ENCODE results near the gene SPACA7. TPM values are rescaled to one million over a fixed set of nuclear protein-coding genes. Genes with fewer than 3 reads are reported as not detected.

SPACA7 gene
- total RNA-seq, 2 experiments from 2014 or later, result not detected

DNA sequence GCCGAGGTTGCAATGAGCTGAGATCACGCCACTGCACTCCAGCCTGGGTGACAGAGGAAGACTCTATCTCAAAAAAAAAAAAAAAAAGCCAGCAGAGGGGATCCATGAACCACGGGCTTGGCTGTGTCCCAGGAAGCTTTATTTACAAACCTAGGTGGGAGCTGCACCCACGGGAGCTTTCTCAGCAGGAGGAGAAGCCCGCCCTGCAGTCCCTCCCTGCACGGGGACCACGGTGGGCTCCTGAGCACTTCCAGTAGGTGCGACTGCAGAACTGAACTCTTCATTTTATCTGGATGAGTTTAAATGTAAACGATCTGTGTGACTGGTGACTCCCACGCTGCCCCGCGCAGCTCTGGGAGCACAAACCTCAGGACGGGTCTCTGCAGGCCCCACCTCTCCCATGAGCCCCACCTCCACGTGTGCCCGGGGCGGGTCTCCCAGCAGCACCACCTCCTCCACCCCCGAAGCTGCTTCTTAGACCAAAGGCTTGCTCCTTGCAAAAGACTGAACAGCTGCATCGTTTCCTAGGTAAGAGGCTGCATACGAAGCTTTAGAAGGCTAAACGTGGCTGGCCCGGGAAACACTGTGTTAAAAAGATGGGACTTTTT, 66.4 kb downstream of the SPACA7 start:
- peaks cover 10% of the 10 kb centered on the region for H3K27me3 Mint-ChIP-seq
- DNase-seq (peak; percentile 33), ATAC-seq (no peak)
- CTCF ChIA-PET, result interaction anchor here (0.7 to 1.6 kb wide), 5 partner anchors 28 to 809 kb away, joined by 3 to 4 read pairs (median 3); no protein-coding TSS in a partner anchor
- no peaks in the 10 kb centered on the region for H3K36me3 Mint-ChIP-seq
- H3K4me3 Mint-ChIP-seq, result no peak overlapping the region
- peaks cover 6% of the 10 kb centered on the region for H3K9me3 Mint-ChIP-seq (ENCODE audit: low read depth)
- H3K4me1 Mint-ChIP-seq, result no peaks in the 10 kb centered on the region
- H3K27ac Mint-ChIP-seq, result no peak overlapping the region

DNA sequence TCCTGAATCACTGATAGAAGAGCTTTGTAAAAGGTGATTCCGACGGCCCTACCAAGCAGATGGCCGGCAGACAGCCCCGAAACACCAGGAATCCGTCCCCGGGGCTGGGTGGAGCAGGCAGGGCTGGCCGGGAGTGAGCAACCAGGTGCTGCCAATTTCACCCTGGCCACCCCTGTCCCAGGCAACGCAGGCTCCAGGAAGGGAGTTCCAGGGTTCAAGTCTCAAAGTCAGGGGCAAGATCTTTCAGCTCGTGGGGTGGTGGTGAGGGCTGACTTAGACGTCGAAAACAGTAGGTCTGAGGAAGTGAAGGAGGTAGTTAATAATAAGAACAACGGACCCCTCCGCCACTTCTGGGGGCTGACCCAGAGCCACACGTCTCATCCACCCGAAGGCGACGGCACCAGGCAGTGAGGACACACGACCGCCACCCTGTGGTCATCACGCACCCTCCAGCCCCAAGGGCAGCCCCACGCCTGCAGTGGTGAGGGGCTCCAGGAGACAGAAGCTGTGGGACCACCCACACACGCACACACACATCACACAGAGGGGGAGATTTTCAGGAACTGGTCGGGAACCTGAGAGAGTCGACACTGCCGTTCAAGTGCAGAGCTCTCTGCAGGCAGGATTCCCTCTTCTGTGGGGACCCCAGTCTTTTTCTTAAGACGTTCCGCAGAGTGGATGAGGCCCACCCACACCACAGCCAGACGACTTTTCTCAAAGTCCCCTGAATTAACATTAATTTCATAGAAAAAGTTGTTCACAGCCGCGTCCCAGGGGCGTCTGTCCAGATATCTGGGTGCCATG, 67.2 kb downstream of the SPACA7 start:
- ATAC-seq, result peak; percentile 36
- peaks cover under 1% of the 10 kb centered on the region for H3K9me3 Mint-ChIP-seq (ENCODE audit: low read depth)
- peak; percentile 38 for DNase-seq
- H3K4me3 Mint-ChIP-seq, result no peak overlapping the region
- H3K27ac Mint-ChIP-seq, result no peak overlapping the region
- CTCF ChIA-PET, result interaction anchor here (0.7 to 2.0 kb wide), 11 partner anchors 24 to 1376 kb away, joined by 3 to 9 read pairs (median 3); no protein-coding TSS in a partner anchor
- peaks cover 10% of the 10 kb centered on the region for H3K27me3 Mint-ChIP-seq
- H3K4me1 Mint-ChIP-seq, result no peaks in the 10 kb centered on the region
- no peaks in the 10 kb centered on the region for H3K36me3 Mint-ChIP-seq

DNA sequence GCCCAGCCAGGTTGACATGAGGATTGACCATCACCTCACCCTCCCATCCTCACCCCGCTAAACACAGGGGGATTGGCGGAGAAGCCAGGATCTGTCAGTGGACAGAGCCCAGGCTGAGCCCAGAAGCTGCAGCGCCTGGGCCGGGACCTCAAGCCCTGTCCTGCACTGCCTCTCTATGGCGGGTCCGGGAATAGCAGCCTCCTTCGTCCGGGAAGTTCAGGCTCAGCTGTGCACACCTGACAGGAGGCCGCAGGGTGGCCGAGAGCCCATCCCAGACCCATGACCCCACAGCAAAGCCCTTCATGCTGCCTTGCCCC, 67.8 kb downstream of the SPACA7 start:
- Mint-ChIP-seq H3K27me3 (peaks cover 10% of the 10 kb centered on the region), H3K4me1 (no peaks in the 10 kb centered on the region), H3K27ac (no peak overlapping the region), H3K9me3 (ENCODE audit: low read depth) (no peaks in the 10 kb centered on the region), H3K4me3 (no peak overlapping the region), H3K36me3 (no peaks in the 10 kb centered on the region)
- CTCF ChIA-PET, result interaction anchor here (0.6 to 2.0 kb wide), 10 partner anchors 10 to 1377 kb away, joined by 3 to 9 read pairs (median 4); no protein-coding TSS in a partner anchor
- DNase-seq, result peak; percentile 68
- ATAC-seq, result peak; percentile 81

DNA sequence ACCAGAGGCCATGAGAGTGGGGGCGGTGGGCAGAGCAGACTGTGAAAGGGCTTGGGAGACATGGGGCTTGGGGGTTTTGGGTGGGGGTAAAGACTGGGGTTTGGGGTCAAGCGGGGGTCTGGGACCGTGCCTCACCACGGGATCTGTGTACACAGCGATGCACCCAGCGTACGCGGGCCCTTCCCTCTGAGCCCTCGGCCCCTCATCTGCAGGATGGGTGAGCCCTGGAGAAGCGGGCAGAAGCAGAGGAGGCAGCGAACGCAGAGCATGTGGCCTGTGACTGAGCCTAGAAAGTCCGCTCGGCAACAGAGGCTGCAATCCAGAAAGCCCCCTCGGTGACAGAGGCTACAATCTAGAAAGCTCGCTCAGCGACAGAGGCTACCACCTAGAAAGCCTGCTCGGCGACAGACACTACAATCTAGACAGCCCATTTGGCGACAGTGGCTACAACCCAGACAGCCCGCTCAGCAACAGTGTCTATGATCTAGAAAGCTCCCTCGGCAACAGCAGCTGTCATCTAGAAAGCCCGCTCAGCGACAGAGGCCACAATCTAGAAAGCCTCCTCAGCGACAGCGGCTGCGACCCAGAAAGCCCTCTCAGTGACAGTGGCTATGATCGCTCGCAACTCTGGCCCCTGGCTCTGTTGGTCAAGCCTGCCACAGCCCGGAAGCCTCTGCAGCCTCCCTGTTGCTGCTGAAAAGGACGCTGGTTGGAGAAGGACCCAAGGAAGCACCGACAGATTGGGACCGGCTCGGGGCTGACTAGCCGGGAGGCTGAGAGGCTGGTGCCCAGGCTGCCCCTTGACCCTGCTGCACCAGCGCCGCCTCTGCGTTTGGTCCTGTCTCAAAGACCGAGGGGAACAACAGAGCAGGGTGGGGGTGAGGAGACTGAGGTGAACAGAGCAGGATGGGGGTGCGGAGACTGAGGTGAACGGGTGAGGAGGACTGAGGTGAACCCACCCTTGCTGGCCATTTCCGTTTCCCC, 68.6 kb downstream of the SPACA7 start:
- H3K4me3 Mint-ChIP-seq, result no peak overlapping the region

DNA sequence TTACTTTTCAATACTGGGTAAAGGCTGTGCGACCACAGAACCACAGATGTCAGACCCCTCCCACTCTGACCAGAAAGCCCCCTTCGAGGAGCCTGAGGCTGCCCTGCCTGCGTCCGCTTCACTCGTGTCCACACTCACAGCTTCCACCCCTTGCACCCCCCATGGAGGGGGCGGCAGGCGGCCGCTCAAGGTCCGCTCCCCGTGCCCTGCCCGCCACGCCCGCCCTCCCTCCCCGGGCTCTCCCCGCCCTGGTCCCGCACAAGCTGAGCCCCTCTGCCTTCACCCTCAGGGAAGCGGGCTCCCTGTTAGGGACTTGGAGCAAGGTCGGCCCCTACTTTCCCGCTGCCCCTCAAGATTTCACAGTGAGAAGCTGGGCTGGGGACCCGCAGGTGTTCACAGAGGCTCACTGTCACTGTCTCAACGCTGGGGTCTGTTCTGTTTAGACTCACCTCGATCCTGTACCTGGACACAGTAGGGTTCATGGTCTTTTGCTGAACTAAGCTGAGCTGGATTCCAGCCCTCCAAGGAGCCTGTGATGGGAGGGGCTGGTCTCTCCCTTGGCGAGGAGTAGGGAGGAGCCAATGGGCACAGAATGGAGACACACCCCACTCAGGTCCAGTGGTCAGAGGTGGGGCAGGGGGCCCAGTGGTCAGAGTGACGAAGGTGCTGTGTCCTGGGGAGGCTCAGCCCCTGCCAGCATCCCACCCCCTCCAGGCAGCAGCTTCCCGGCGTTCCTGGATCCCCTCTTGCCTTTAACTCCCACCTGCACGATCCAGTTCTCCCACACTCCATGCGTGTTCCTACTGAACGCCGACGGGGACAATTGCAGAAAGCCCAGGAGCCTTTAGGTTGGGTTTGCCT, 69.5 kb downstream of the SPACA7 start:
- peaks cover 10% of the 10 kb centered on the region for H3K27me3 Mint-ChIP-seq
- H3K27ac Mint-ChIP-seq, result no peak overlapping the region
- no peaks in the 10 kb centered on the region for H3K4me1 Mint-ChIP-seq
- H3K9me3 Mint-ChIP-seq (ENCODE audit: low read depth), result no peaks in the 10 kb centered on the region
- DNase-seq (peak; percentile 34), ATAC-seq (no peak)
- H3K36me3 Mint-ChIP-seq, result no peaks in the 10 kb centered on the region
- CTCF ChIA-PET, result no interaction called here
- no peak overlapping the region for H3K4me3 Mint-ChIP-seq

More for the DNA sequence above, 68.6 kb downstream of the SPACA7 start:
- ATAC-seq (no peak), DNase-seq (no peak)
- Mint-ChIP-seq H3K27me3 (peaks cover 10% of the 10 kb centered on the region), H3K27ac (no peak overlapping the region), H3K36me3 (no peaks in the 10 kb centered on the region), H3K4me1 (no peaks in the 10 kb centered on the region), H3K9me3 (ENCODE audit: low read depth) (no peaks in the 10 kb centered on the region)
- CTCF ChIA-PET, result interaction anchor here (0.6 to 2.0 kb wide), 8 partner anchors 9 to 1378 kb away, joined by 3 to 9 read pairs (median 4); no protein-coding TSS in a partner anchor

DNA sequence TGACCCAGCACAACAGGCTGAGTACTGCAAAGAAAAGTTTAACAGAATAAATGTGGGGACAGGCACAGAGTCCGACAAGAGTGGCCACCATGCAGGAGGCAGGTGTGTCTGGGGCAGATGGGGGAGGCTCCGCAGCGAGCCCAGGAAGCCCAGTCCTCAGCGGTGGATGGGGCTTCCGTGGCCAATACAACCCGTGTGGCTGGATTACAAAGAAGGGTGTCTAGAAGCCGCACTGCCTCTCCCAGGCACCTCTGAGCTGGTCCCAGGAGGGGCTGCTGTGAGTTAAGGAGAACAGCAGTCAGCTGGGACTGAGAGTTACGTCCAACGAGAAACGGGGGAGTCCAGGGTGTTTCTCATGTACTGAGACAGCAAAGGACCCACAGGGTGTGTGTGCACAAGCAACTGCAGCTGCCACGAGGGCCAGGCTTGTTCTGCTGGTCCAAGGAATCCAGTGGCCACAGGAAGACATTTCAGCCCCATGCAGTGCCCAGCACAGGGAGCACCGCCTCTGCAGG, 70.2 kb downstream of the SPACA7 start:
- no peaks in the 10 kb centered on the region for H3K4me1 Mint-ChIP-seq
- ATAC-seq (no peak), DNase-seq (peak; percentile 29)
- no peaks in the 10 kb centered on the region for H3K36me3 Mint-ChIP-seq
- no peak overlapping the region for H3K27ac Mint-ChIP-seq
- no peaks in the 10 kb centered on the region for H3K9me3 Mint-ChIP-seq (ENCODE audit: low read depth)
- H3K27me3 Mint-ChIP-seq, result peaks cover 10% of the 10 kb centered on the region
- CTCF ChIA-PET, result no interaction called here
- no peak overlapping the region for H3K4me3 Mint-ChIP-seq

DNA sequence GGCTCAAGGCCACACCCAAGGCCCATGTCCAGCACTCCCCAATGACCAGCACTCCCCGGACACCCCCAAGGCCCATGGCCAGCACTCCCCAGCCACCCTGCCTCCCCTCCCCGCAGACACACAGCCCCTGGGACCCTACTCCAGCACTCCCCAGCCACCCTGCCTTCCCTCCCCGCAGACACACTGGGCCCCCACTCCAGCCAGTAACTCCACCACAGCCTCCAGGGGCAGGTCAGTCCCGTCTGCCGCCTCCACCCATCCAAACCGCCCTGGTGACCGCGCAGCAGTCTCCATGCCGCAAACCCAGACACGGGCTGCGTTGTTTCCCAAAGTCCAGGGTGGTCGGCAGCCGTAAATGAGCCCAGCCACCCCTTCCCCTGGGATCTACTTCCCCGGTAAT, 70.7 kb downstream of the SPACA7 start:
- CTCF ChIA-PET, result no interaction called here
- ATAC-seq (no peak), DNase-seq (no peak)
- H3K4me3 Mint-ChIP-seq, result no peak overlapping the region
- H3K4me1 Mint-ChIP-seq, result no peaks in the 10 kb centered on the region
- H3K27me3 Mint-ChIP-seq, result peaks cover 10% of the 10 kb centered on the region
- H3K9me3 Mint-ChIP-seq (ENCODE audit: low read depth), result no peaks in the 10 kb centered on the region
- H3K27ac Mint-ChIP-seq, result no peak overlapping the region
- H3K36me3 Mint-ChIP-seq, result no peaks in the 10 kb centered on the region

DNA sequence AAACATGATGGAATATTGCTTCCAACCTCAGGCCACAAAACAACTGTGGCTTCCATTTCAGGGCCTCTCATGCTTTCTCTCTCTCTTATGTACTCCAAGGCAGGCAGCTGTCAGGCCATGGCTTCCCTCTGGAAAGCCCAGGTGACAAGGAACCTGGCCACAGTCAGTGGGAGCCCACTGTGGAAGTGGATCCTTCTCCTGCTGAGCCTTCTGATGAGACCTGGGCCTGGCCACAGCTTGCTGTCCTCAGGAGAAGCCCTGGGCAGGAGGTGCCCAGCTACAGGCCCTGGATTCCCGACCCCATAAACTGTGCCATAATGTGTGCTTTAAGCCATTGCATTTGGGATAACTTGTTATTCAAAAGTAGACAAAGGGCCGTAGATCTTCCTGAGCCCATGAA, 71.2 kb downstream of the SPACA7 start:
- ATAC-seq (no peak), DNase-seq (no peak)
- Mint-ChIP-seq H3K9me3 (ENCODE audit: low read depth) (no peaks in the 10 kb centered on the region), H3K27me3 (peaks cover 10% of the 10 kb centered on the region), H3K36me3 (no peaks in the 10 kb centered on the region), H3K4me1 (no peaks in the 10 kb centered on the region), H3K4me3 (no peak overlapping the region), H3K27ac (no peak overlapping the region)
- CTCF ChIA-PET, result no interaction called here

DNA sequence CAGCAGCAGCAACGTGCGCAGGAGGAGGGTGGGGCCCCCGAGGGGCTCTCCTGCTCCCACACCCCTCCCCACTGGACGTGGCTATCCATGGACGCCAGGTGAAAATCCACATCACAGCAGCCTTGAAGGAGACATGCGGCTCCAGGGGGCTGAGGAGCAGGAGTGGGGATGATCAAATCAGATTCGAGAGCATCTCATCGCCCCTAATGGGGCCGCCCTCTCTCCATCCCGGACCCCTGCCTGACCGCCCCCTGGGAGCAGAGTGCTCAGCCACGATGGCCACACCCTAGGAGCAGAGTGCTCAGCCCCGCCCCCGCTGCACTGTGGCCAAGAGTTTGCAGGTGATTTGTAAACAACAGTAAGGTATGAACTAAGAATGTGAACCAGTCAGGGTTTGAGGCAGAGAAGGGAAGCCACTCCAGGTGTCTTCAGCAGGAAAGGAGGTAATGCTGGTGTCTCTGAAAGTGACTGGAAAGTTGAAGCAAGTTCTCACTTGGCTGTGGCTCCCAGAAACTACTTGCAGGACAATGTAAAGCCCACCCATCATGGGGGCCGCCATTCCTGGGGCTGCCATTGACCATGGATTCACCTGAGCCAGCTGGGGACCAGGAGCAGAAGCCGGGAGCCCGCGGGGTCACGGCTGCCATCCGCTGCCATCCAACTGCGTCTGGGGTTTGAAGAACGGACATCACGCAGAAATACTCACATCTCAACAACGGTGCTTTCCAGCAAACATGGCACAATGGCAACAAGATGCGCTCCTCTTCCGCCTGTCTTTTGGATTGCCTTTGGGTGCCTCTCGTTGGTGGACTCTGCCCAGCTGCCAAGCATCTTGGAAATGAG, 71.8 kb downstream of the SPACA7 start:
- H3K36me3 Mint-ChIP-seq, result no peaks in the 10 kb centered on the region
- peak; percentile 35 for DNase-seq
- H3K4me1 Mint-ChIP-seq, result no peaks in the 10 kb centered on the region
- CTCF ChIA-PET, result no interaction called here
- no peak for ATAC-seq
- H3K27me3 Mint-ChIP-seq, result peaks cover 9% of the 10 kb centered on the region
- no peaks in the 10 kb centered on the region for H3K9me3 Mint-ChIP-seq (ENCODE audit: low read depth)
- no peak overlapping the region for H3K27ac Mint-ChIP-seq
- no peak overlapping the region for H3K4me3 Mint-ChIP-seq

DNA sequence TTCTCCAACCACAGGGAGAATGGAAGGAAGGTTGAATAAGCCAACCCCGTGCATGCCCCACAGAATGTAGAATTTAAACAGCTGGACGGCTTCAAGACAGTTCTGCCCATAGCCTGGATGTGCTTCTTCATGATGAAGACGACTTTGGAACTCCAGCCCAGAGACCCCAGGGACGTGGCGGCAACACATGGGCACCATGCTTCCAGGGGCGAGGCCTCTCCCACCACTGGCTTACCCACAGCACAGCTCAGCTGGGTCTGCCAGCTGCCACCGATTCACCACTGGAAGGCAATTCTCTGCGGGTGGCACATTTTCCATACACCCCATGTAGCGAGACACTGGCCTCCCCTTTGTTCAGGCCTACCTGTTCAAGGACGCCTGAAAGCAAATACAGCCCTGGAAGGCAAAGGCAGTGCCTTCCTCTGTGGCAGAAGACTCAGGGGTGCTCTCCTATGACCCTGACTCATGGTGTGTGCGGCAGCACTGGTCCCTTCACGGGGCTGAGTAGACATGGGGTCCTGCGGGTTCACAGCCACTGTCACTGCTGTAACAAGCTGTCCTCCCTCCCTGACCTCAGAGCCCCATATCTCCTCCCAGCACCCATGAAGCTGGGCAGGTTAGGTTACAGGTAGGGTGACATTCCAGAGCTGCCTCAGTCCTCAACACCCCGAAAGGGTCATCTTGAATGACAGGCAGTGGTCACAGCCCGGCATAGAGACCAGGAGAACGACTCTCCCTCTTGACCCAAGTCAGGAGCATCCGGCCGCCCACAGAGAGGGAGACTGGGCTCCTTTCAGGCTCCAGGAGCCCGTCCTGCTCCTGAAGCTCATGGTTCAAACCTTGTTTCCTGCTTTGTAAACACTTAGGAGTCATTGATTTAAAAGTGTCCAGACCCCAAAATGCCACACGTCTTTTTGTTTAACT, 72.7 kb downstream of the SPACA7 start:
- peak; percentile 32 for DNase-seq
- CTCF ChIA-PET, result no interaction called here

DNA sequence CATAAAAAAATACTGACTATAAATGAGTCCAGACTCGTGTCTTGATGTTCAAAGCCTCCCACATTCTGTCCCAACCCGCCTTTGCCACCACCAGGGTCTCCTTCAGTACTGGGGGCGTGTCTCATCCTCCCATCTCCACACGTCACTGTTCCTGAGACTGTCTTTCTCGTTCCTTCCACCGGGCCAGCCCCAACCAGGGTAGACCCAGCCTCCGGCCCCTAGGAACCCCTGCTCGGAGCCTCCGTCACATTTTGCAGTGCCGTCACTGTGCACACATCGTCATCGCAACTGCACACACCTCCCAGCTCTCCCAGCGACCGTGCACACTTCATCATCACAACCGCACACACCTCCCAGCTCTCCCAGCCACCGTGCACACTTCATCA, 73.4 kb downstream of the SPACA7 start:
- Mint-ChIP-seq H3K36me3 (no peaks in the 10 kb centered on the region), H3K4me3 (no peak overlapping the region), H3K27me3 (no peaks in the 10 kb centered on the region), H3K27ac (no peak overlapping the region), H3K9me3 (ENCODE audit: low read depth) (no peaks in the 10 kb centered on the region), H3K4me1 (no peaks in the 10 kb centered on the region)
- CTCF ChIA-PET, result no interaction called here
- ATAC-seq (no peak), DNase-seq (no peak)

More for the DNA sequence above, 72.7 kb downstream of the SPACA7 start:
- H3K9me3 Mint-ChIP-seq (ENCODE audit: low read depth), result no peaks in the 10 kb centered on the region
- H3K36me3 Mint-ChIP-seq, result no peaks in the 10 kb centered on the region
- no peak overlapping the region for H3K4me3 Mint-ChIP-seq
- no peaks in the 10 kb centered on the region for H3K4me1 Mint-ChIP-seq
- H3K27ac Mint-ChIP-seq, result no peak overlapping the region
- no peak for ATAC-seq
- peaks cover under 1% of the 10 kb centered on the region for H3K27me3 Mint-ChIP-seq
